ENCODE measurements around the gene TSNAXIP1. TPM values are rescaled to one million over a fixed set of nuclear protein-coding genes. Genes with fewer than 3 reads are reported as not detected.

The TSNAXIP1 gene, protein sequence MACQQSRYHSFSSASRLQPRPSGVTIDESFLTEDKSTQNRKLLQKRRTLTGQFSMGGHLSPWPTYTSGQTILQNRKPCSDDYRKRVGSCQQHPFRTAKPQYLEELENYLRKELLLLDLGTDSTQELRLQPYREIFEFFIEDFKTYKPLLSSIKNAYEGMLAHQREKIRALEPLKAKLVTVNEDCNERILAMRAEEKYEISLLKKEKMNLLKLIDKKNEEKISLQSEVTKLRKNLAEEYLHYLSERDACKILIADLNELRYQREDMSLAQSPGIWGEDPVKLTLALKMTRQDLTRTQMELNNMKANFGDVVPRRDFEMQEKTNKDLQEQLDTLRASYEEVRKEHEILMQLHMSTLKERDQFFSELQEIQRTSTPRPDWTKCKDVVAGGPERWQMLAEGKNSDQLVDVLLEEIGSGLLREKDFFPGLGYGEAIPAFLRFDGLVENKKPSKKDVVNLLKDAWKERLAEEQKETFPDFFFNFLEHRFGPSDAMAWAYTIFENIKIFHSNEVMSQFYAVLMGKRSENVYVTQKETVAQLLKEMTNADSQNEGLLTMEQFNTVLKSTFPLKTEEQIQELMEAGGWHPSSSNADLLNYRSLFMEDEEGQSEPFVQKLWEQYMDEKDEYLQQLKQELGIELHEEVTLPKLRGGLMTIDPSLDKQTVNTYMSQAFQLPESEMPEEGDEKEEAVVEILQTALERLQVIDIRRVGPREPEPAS
- 0.51 TPM for total RNA-seq
- long read RNA-seq, partial matches to known transcripts, result 0 of 1 reads
- long read RNA-seq, other reads (novel, unspliced or antisense), result 1 of 1 reads

DNA sequence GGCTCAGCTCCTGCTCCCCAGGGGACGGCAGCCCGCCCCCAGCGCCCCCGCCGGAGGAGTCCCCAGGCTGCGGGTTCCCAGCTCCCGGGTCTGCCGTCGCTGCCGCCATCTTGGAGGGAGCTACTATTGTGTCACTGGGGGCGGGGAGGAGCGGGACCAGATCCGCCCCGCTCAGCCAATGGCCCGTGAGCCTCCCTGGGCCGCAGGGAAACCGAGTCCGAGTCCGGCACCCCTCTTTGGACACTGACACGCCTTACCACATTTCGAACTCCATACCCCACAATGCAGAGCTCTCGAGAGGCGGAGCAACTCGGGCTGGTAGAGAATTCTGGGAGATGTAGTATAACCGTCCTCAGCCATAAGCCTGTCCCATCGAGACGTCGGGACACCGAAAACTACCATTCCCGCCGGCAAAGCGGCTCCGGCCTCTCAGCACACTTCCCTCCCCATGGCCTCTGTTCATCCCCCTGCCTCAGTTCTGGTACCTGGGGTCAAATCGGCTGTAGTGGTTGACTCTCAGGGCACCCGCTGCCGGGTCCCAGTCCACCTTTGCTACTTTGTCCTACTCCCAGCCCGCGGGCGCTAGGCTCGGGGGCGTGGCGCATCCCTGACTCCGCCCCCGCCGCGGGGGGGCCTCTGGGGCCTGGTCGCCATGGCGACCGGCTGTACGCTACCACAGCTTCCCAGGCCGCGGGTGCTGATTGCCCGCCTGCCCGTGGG is at the start of gene TSNAXIP1, which contains the start of gene RANBP10:
TSNAXIP1 (plus strand) TSS at position 462 of the 720 bp plus-strand sequence. CDS start 261 bp downstream, outside the sequence.
RANBP10 (minus strand) TSS at position 133 of the 720 bp plus-strand sequence; CDS start at position 109, 24 bp downstream.
- intact Hi-C loops (cut with DNase I), result loop anchor here (5.0 kb wide), 2 partner anchors 84 to 134 kb away; no protein-coding TSS in a partner anchor
- DNase-seq (ENCODE audit: low spot score), result peak; percentile 98

DNA sequence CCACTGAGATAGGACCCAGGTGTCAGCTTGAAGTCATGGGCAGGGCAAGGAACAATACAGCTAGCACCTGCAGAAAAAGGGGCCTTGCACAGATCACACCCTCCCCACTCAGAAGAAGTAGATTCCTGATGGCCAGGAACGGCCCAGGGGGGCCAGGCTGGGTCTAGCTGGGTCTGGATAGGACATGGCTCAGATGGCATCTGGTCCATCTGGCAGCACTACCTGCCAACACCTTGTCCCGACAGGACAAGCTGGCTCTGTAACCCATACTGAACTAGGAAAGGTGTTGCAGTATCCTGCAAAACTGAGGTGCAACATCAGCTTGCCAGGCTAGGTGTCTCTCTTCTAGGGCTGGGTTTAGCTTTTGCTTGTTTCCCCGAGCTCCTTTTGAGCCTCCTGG is 48.7 kb upstream of the TSNAXIP1 start:
- DNase-seq (ENCODE audit: low spot score), result no peak
- intact Hi-C loops (cut with DNase I), result no loop called here

DNA sequence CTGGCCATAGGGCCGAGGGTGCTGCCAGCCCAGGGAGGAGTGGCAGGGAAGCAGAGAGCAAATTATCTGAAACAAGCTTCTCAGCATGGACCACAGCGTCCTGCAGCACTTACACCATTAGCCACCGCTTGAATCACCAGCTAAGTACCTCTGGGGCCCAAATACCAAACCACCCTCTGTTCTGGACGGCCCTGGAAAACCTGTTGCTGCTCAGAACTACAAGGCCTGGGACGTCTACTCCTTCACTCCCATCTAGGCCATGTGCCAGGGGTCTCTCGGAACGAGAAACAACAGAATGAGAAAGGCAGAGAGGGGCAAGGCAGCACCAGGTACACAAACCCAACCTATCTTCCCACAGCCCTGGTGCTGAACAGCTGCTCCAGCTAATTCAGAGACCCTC is 47.7 kb upstream of the TSNAXIP1 start:
- intact Hi-C loops (cut with DNase I), result no loop called here
- no peak for DNase-seq (ENCODE audit: low spot score)

DNA sequence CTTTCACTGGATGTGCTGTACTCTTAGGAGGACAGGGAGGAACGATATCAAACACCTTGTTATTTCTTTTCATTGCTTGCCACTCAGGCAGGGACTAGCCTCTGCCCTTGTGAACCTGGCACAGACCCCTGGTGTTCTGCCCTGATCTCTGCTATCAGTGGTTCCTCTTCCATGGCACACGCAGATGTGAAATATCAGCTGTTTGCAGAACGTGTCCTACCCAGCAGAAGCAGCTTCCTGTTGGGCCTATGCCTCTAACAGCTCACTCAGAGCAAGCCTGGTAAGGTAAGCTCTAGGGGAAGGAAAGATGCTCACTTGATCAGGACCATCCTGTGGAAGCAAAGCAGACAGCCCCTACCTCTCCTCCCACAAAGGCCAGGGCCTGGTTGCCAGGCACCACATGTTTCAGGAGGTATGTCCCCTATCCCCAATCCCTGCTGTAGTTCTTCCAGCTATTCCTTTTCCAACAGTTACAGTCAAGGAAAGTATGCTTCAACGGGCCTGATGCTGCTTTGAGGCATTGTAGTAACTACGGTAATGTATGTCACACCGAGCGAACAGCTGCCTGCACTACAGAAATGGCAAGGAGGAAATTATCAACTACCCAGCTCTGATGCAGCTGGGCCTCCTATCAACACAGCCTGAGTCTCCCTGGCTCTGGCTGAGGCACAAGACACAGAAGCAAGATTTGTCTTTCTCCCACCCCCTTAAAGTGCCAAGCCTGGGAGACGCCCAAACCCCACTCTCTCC is 46.3 kb upstream of the TSNAXIP1 start:
- intact Hi-C loops (cut with DNase I), result no loop called here
- no peak for DNase-seq (ENCODE audit: low spot score)

GRCh38 chr16:67760956-67761230 is 45.8 kb upstream of the TSNAXIP1 start:
- intact Hi-C loops (cut with DNase I), result no loop called here
- DNase-seq (ENCODE audit: low spot score), result no peak

DNA sequence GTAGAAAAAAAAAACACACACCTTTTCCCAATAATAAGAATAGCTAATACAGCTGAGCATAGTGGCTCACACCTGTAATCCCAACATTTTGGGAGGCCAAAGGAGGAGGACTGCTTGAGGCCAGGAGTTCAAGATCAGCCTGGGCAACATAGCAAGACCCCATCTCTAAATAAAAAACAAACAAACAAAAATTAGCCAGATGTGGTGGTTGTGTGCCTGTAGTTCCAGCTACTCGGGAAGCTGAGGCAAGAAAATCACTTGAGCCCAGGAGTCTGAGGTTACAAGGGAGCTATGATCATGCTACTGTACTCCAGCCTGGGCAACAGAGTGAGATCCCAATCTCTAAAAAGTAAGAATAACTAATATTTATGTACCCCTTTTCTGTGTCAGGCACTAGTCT is 44.8 kb upstream of the TSNAXIP1 start:
- no peak for DNase-seq (ENCODE audit: low spot score)
- intact Hi-C loops (cut with DNase I), result no loop called here

GRCh38 chr16:67762385-67762784 is 44.3 kb upstream of the TSNAXIP1 start:
- no peak for DNase-seq (ENCODE audit: low spot score)
- intact Hi-C loops (cut with DNase I), result no loop called here

- intact Hi-C loops (cut with DNase I), result no loop called here
- no peak for DNase-seq (ENCODE audit: low spot score)
Measured at GRCh38 chr16:67763066-67763465, 43.6 kb upstream of the TSNAXIP1 start.

GRCh38 chr16:67764158-67764667 is 42.5 kb upstream of the TSNAXIP1 start:
- intact Hi-C loops (cut with DNase I), result no loop called here
- no peak for DNase-seq (ENCODE audit: low spot score)

- intact Hi-C loops (cut with DNase I), result no loop called here
- no peak for DNase-seq (ENCODE audit: low spot score)
Measured at GRCh38 chr16:67766291-67766690, 40.4 kb upstream of the TSNAXIP1 start.

- intact Hi-C loops (cut with DNase I), result no loop called here
- DNase-seq (ENCODE audit: low spot score), result no peak
Measured at GRCh38 chr16:67767953-67768352, 38.7 kb upstream of the TSNAXIP1 start.

- intact Hi-C loops (cut with DNase I), result no loop called here
- no peak for DNase-seq (ENCODE audit: low spot score)
Measured at GRCh38 chr16:67770346-67770991, 36.2 kb upstream of the TSNAXIP1 start.

DNA sequence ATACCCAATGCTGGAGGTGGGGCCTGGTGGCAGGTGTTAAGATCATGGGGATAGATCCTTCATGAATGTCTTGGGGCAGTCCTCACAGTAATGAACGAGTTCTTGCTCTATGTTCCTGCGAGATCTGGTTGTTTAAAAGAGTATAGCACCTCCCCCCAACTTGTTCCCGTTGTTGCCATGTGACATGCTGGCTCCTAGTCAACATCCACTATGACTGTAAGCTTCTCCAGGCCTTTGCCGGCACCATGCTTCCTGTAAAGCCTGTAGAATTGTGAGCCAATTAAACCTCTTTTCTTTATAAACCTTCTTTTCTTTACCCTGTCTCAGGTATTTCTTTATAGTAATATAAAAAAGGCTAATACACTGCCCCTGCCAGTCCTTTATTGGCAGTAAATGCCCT is 33.6 kb upstream of the TSNAXIP1 start:
- intact Hi-C loops (cut with DNase I), result no loop called here
- DNase-seq (ENCODE audit: low spot score), result no peak

DNA sequence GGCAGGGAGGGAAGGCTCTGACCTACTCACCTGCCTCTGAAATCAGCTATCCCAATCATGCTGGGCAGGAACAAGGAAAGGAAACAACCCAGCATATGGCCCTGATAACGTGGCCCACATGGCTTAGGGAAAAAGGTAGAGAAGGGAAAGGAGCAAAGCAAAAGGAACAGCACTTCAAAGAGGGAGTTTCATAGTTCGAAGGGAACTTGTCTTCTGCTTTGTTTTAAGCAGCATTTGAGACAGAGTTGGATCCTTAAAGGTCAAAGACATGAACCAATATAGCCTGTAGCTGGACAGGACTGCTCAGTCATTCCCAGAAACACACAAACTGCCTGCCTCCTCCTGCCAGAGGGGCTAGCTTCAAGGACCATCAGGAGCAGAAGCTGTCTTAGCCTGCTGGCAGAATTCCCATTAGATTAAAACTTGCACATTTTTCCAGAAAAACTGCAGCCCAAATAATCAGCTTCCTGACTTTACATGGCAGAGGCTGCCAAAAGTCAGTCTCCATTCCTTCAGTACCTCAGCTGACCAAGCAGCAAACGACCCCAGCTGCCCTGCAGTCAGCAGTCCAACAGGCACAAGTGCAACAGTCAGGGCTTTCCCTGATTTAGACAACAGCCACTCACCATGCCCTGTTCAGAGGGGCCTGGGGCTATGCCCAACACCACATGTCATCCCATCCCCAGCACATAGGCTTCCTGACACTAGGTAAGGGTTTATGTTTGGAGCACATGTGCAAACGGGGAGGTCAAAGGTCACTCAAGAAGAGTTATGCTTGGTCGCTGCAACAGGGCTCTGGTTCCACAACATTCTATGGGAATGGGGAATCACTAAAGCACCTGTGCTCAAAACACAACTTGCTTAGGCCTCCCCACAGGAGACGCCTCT is 32.9 kb upstream of the TSNAXIP1 start:
- no peak for DNase-seq (ENCODE audit: low spot score)
- intact Hi-C loops (cut with DNase I), result no loop called here

GRCh38 chr16:67774457-67774853 is 32.2 kb upstream of the TSNAXIP1 start:
- no peak for DNase-seq (ENCODE audit: low spot score)
- intact Hi-C loops (cut with DNase I), result no loop called here

DNA sequence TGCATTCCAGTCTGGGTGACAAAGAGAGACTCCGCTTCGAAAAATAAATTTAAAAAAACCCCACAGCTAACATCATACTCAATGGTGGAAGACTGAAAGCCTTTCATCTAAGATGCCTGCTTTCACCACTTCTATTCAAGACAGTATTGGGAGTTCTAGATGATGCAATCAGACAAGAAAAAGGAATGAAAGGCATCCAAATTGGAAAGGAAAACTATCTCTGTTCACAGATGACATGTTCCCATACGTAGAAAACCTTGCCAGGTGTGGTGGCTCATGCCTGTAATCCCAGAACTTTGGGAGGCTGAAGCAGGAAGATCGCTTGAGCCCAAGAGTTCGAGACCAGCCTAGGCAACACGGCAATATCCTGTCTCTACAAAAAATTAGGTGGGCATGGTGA is 31.4 kb upstream of the TSNAXIP1 start:
- DNase-seq (ENCODE audit: low spot score), result no peak
- intact Hi-C loops (cut with DNase I), result no loop called here

DNA sequence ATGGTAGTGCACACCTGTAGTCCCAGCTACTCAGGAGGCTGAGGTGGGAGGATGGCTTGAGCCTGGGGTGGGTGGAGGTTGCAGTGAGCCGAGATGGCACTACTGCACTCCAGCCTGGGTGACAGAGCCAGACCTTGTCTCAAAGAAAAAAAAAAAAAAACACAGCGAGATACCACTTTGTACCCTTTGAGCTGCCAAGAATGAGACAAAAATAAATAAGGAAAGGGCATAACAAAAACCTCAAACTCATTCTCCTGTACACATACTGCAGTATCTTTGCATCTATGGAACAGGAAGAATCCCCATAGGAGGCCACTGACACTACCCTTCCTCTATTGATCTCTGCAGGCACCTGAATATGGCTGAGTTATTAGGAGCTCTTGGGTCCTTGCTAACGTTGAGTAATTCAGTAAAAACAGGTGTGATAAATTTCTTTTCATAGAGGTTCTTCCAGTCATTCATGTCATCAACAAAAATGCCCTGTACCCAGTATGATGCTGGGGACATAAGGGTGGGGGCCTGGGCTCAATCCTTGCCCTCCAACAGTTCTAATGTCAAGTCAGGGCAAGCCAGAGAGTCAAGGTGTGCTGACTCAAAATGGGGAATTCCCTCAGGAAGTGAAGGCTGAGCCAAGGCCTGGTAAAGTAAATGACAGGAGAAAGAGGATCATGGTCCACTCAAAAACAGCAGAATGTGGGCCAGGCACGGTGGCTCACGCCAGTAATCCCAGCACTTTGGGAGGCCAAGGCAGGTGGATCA is 27.3 kb upstream of the TSNAXIP1 start:
- no peak for DNase-seq (ENCODE audit: low spot score)
- intact Hi-C loops (cut with DNase I), result no loop called here

Measured in cardiac septum (tissue), 1 donor.